DND-41 (cell line): Measurements from ENCODE around the gene SIGLEC9.

Source experiments
- CTCF ChIP-seq: IDR thresholded peaks from 2 replicates; pipeline ENCODE4 v1.5.1; 2012; ENCODE audit warnings: borderline replicate concordance, low read length, moderate library complexity, mild to moderate bottlenecking; ENCODE audit not compliant: poor library complexity, severe bottlenecking; ENCODE audit errors: extremely low read depth
- EZH2 ChIP-seq: IDR thresholded peaks from 3 replicates; pipeline ENCODE4 v1.6.1; 2012; ENCODE audit warnings: borderline replicate concordance, low read depth, mild to moderate bottlenecking, moderate library complexity, low read length, inconsistent platforms; ENCODE audit not compliant: severe bottlenecking

DNA sequence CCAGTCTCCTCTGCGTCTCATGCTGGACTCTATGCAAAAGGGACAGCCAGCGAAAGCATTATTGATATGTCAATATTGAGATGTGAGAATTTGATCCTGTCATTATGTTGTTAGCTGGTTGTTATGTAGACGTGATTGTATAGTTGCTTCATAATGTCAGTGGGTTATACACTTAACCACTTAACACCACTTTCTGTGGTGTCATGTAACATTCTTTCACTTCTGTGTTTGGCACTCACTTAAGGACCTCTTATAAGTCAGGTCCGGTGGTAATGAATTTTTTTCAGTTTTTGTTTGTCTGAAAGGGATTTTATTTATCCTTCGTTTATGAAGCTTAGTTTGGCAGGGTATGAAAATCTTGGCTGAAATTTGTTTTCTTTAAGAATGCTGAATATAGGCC, 10.3 kb downstream of the SIGLEC9 start:
- TF ChIP-seq EZH2, result no peak
- TF ChIP-seq CTCF, result no peak
